Astrocyte (in vitro differentiated cells and primary cell): ENCODE measurements around the gene CNOT1.

Experiments used
- CTCF ChIP-seq: IDR thresholded peaks from 2 replicates; pipeline ENCODE4 v1.5.1; 2011; ENCODE audit warnings: low read depth, mild to moderate bottlenecking, inconsistent platforms, low read length, moderate library complexity; ENCODE audit not compliant: insufficient read depth
- EZH2 ChIP-seq: IDR thresholded peaks from 2 replicates; pipeline ENCODE4 v1.6.1; 2012; ENCODE audit warnings: mild to moderate bottlenecking, low read length, inconsistent platforms; ENCODE audit not compliant: insufficient read depth

GRCh38 chr16:58500430-58501241 is 129.0 kb downstream of the CNOT1 start:
- TF ChIP-seq CTCF, result no peak
- TF ChIP-seq EZH2, result no peak
